Keratinocyte (primary cell): ENCODE measurements around the gene HMCN1.

Experiments used
- CTCF ChIP-seq, 3 experiments: IDR thresholded peaks in 1 of 3; conservative IDR thresholded peaks in 1 of 3; optimal IDR thresholded peaks in 1 of 3; 2 replicates in 2 of 3; 3 replicates in 1 of 3; pipeline versions ENCODE3 to v1.5.1; 2011; ENCODE audit warnings: low read length in 3 of 3, mild to moderate bottlenecking in 3 of 3, moderate library complexity in 2 of 3, control low read depth in 1 of 3, inconsistent platforms in 1 of 3; ENCODE audit not compliant: insufficient read depth in 2 of 3; ENCODE audit errors: extremely low read depth in 1 of 3
- EZH2 ChIP-seq: IDR thresholded peaks from one replicate; pipeline ENCODE4 v1.6.1; 2012; ENCODE audit warnings: inconsistent platforms, mild to moderate bottlenecking, low read length, moderate library complexity

GRCh38 chr1:186086583-186086982, 352.4 kb downstream of the HMCN1 start:
- TF ChIP-seq CTCF (optimal IDR thresholded peaks at IDR 0.05 in 1 of 3, IDR thresholded peaks at IDR 0.05 in 1 of 3, conservative IDR thresholded peaks at IDR 0.05 in 1 of 3; ENCODE audit: extremely low read depth in 1 of 3, insufficient read depth in 2 of 3, low read length in 3 of 3) (no peak), EZH2 (no peak)
